Measurements from ENCODE around the gene LNX1. TPM values are rescaled to one million over a fixed set of nuclear protein-coding genes. Genes with fewer than 3 reads are reported as not detected.

Gene LNX1
- total and polyA plus RNA-seq, 2 of the 8 experiments (the other 6 are each of a cell fraction or from before 2014, with no cell fraction given) = 2.7 to 3.8 TPM

DNA sequence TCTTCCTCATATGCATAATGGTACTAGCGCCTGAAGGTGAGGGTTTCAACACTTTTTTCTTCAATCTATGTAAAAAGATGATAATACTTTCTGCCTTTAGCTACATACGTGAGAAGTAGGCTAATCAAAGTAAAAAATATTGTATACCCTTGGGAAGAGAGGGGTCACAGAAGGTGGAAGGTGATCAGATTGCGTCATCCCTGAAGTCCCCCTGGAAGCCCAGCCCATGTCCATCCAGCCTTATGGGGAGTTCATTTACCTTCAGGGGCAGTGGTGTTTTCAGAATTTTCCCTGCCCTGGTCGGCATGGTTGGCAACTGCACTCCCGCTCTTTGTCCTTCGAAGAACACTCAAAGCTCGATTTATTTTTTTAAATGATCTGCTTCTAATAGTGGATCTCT lies 84.2 kb downstream of the LNX1 start:
- Histone ChIP-seq H3K14ac (ENCODE audit: insufficient read length) (no peak overlapping the region), H2BK5ac (ENCODE audit: low read depth, low read length) (no peak overlapping the region), H3K18ac (ENCODE audit: extremely low read depth, low read length) (no peak overlapping the region), H3K4me2 (ENCODE audit: insufficient read depth in 1 of 2, low read depth in 2 of 2, low read length in 2 of 2) (no peak overlapping the region), H2AFZ (ENCODE audit: low read length) (no peak overlapping the region), H3K27me3 (replicated peaks in 1 of 4; ENCODE audit: control insufficient read depth in 3 of 4, extremely low read depth in 1 of 4, insufficient read depth in 3 of 4, low read length in 3 of 4) (no peaks in the 10 kb centered on the region), H4K5ac (ENCODE audit: insufficient read length, low read depth, low read length) (no peak overlapping the region), H3K9ac (replicated peaks in 1 of 4; ENCODE audit: extremely low read depth in 1 of 4, low read depth in 3 of 4, low read length in 3 of 4) (no peak overlapping the region), H3K9me3 (ENCODE audit: insufficient read depth in 2 of 2, low read depth in 1 of 2, low read length in 1 of 2) (no peaks in the 10 kb centered on the region), H4K91ac (replicated peaks; ENCODE audit: insufficient read length, low read length) (no peak overlapping the region), H4K8ac (ENCODE audit: extremely low read depth, insufficient read depth, low read length) (no peak overlapping the region), H2BK20ac (ENCODE audit: low read length) (no peak overlapping the region), H2BK120ac (replicated peaks; ENCODE audit: low read depth, low read length) (no peak overlapping the region), H2BK15ac (ENCODE audit: low read length) (no peak overlapping the region), H3K79me2 (ENCODE audit: control insufficient read depth in 1 of 2, insufficient read depth in 2 of 2, low read length in 2 of 2) (no peaks in the 10 kb centered on the region), H3K36me3 (ENCODE audit: control insufficient read depth in 2 of 4, insufficient read depth in 4 of 4, low read length in 3 of 4) (no peaks in the 10 kb centered on the region), H3K23me2 (ENCODE audit: low read depth, low read length) (no peaks in the 10 kb centered on the region), H3K79me1 (ENCODE audit: low read depth, low read length) (no peaks in the 10 kb centered on the region), H3K4me3 (ENCODE audit: extremely low read depth in 1 of 4, insufficient read depth in 2 of 4, low read depth in 3 of 4, low read length in 4 of 4) (no peak overlapping the region), H3K56ac (replicated peaks; ENCODE audit: insufficient read length, low read depth, low read length) (no peak overlapping the region), H3K4me1 (replicated peaks in 1 of 4; ENCODE audit: control insufficient read depth in 3 of 4, insufficient read depth in 4 of 4, low read length in 3 of 4) (no peaks in the 10 kb centered on the region), H2AK5ac (ENCODE audit: low read depth, low read length) (no peak overlapping the region), H3K27ac (ENCODE audit: low read depth, low read length) (no peak overlapping the region), H2BK12ac (ENCODE audit: low read depth, low read length) (no peak overlapping the region), H3K23ac (ENCODE audit: insufficient read length) (no peak overlapping the region), H3K4ac (replicated peaks; ENCODE audit: insufficient read length, low read depth, low read length) (no peak overlapping the region), H4K20me1 (replicated peaks in 1 of 2; ENCODE audit: control insufficient read depth in 1 of 2, insufficient read depth in 2 of 2, low read length in 2 of 2) (no peaks in the 10 kb centered on the region)
- 94% methylated on average over 7 of the region's 7 CpGs; no CpG with 5 or more reads in 1 of the 2 experiments for WGBS, 2 experiments (ENCODE audit: extremely low coverage in 1 of 2, insufficient coverage in 1 of 2, insufficient read length in 1 of 2, insufficient replicate concordance in 2 of 2, low coverage in 1 of 2, low lambda C conversion rate in 2 of 2, missing lambda C conversion rate in 1 of 2)
- DNase-seq (ENCODE audit: low read depth in 1 of 2, low spot score in 2 of 2) (no peak), FAIRE-seq (no peak)
- POLR2A ChIA-PET (ENCODE audit: partially characterized antibody) = no interaction called here
- CTCF ChIA-PET (ENCODE audit: partially characterized antibody) = interaction anchor here (0.7 to 7.5 kb wide), 7 partner anchors 12 to 727 kb away, joined by 3 to 54 read pairs (median 4); no protein-coding TSS in a partner anchor

All from H1 (cell line).